Loucy (cell line): Measurements from ENCODE around the gene PARVG.

Experiments used
- H2AFZ ChIP-seq: fragments of 200-600 bp; sonication (generic); 2 replicates; pipeline ENCODE4 v1.6.0; 2016; ENCODE audit warnings: antibody characterized with exemption, mild to moderate bottlenecking, low read length, moderate library complexity
- H3F3A ChIP-seq: fragments of 200-600 bp; 2 replicates; pipeline ENCODE4 v1.6.0; 2016; ENCODE audit warnings: antibody characterized with exemption, low read depth, mild to moderate bottlenecking
- H3K27me3 ChIP-seq: fragments of 200-600 bp; sonication (generic); 2 replicates; pipeline ENCODE4 v1.6.1; 2014; ENCODE audit warnings: low read length, mild to moderate bottlenecking; ENCODE audit not compliant: insufficient read depth, poor library complexity, severe bottlenecking
- H3K36me3 ChIP-seq: fragments of 200-600 bp; sonication (generic); 2 replicates; pipeline ENCODE4 v1.6.1; 2016; ENCODE audit warnings: low read length; ENCODE audit not compliant: insufficient read depth
- H3K4me1 ChIP-seq: fragments of 200-600 bp; sonication (generic); 2 replicates; pipeline ENCODE4 v1.5.1; 2014; ENCODE audit warnings: low read length, mild to moderate bottlenecking; ENCODE audit not compliant: insufficient read depth, poor library complexity, severe bottlenecking
- H3K4me2 ChIP-seq: fragments of 200-600 bp; sonication (generic); 2 replicates; pipeline ENCODE4 v1.6.0; 2014; ENCODE audit warnings: antibody characterized with exemption, low read length, low read depth, mild to moderate bottlenecking; ENCODE audit not compliant: poor library complexity, severe bottlenecking
- H3K4me3 ChIP-seq: fragments of 200-600 bp; sonication (generic); 2 replicates; pipeline ENCODE4 v1.5.1; 2014; ENCODE audit warnings: low read length, mild to moderate bottlenecking, mixed read lengths; ENCODE audit not compliant: poor library complexity, severe bottlenecking
- H3K79me2 ChIP-seq: fragments of 200-600 bp; sonication (generic); 2 replicates; pipeline ENCODE4 v1.6.1; 2014; ENCODE audit warnings: low read length; ENCODE audit not compliant: insufficient read depth
- H3K9ac ChIP-seq: fragments of 200-600 bp; sonication (generic); 2 replicates; pipeline ENCODE4 v1.6.0; 2014; ENCODE audit warnings: mild to moderate bottlenecking, low read depth, low read length, moderate library complexity; ENCODE audit not compliant: poor library complexity, severe bottlenecking
- H3K9me2 ChIP-seq: fragments of 200-600 bp; sonication (generic); replicated peaks from 2 replicates; pipeline ENCODE4 v1.6.1; 2016; ENCODE audit warnings: low read depth, low read length, mixed read lengths
- H3K9me3 ChIP-seq: fragments of 200-600 bp; sonication (generic); 2 replicates; pipeline ENCODE4 v1.6.1; 2014; ENCODE audit warnings: mild to moderate bottlenecking, antibody characterized with exemption, low read length, low read depth; ENCODE audit not compliant: insufficient read depth
- H4K20me1 ChIP-seq: fragments of 200-600 bp; sonication (generic); 2 replicates; pipeline ENCODE4 v1.6.0; 2014; ENCODE audit warnings: antibody characterized with exemption, low read length, mild to moderate bottlenecking; ENCODE audit not compliant: insufficient read depth, poor library complexity, severe bottlenecking
- EZH2phosphoT487 ChIP-seq: fragments of 200-600 bp; IDR thresholded peaks from 2 replicates; pipeline ENCODE4 v1.6.1; 2018; ENCODE audit warnings: antibody characterized with exemption, mild to moderate bottlenecking, moderate library complexity, borderline replicate concordance
- TF ChIP-seq, protein P1 (sequence below): fragments of 200-600 bp; sonication (generic); conservative IDR thresholded peaks from 2 replicates; pipeline ENCODE4 v1.5.1; 2014; ENCODE audit warnings: mild to moderate bottlenecking, antibody characterized with exemption, low read length

PARVG gene

DNA sequence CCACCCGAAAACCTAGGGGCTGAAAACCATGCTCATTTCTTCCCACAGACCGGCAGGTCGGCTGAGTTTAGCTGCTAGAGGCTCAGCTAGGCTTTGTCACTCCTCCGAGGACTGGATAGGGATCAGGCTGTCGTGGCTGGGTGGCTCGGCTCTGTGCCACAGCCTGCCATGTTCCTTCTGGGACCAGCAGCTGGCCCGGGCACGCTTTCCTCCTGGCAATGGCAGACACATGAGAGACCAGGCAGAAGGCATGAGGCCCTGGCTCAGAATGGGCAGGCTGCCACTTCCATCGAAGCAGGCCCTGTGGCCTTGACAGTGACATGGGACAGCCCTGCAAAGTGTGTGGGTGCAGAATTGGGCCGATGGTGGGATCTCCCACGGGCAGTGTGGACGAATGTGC, 20.9 kb downstream of the PARVG start:
- TF ChIP-seq, protein P1, sequence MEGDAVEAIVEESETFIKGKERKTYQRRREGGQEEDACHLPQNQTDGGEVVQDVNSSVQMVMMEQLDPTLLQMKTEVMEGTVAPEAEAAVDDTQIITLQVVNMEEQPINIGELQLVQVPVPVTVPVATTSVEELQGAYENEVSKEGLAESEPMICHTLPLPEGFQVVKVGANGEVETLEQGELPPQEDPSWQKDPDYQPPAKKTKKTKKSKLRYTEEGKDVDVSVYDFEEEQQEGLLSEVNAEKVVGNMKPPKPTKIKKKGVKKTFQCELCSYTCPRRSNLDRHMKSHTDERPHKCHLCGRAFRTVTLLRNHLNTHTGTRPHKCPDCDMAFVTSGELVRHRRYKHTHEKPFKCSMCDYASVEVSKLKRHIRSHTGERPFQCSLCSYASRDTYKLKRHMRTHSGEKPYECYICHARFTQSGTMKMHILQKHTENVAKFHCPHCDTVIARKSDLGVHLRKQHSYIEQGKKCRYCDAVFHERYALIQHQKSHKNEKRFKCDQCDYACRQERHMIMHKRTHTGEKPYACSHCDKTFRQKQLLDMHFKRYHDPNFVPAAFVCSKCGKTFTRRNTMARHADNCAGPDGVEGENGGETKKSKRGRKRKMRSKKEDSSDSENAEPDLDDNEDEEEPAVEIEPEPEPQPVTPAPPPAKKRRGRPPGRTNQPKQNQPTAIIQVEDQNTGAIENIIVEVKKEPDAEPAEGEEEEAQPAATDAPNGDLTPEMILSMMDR, result no peak
- Histone ChIP-seq H3F3A (no peaks in the 10 kb centered on the region), H4K20me1 (no peaks in the 10 kb centered on the region), H3K4me1 (peaks cover 28% of the 10 kb centered on the region), H2AFZ (no peak overlapping the region), H3K9me2 (no peaks in the 10 kb centered on the region), H3K9me3 (no peaks in the 10 kb centered on the region), H3K4me3 (no peak overlapping the region), H3K36me3 (peaks cover 7% of the 10 kb centered on the region; the same call in 1 of the 2 replicates), H3K27me3 (no peaks in the 10 kb centered on the region), H3K4me2 (no peak overlapping the region), H3K9ac (peak overlapping the region; percentile 64), H3K79me2 (no peaks in the 10 kb centered on the region)

GRCh38 chr22:44202261-44202789, 21.6 kb downstream of the PARVG start:
- Histone ChIP-seq H3K27me3 (no peaks in the 10 kb centered on the region), H3K9me3 (no peaks in the 10 kb centered on the region), H3K4me1 (peaks cover 31% of the 10 kb centered on the region), H2AFZ (no peak overlapping the region), H3K36me3 (peaks cover 7% of the 10 kb centered on the region; the same call in 1 of the 2 replicates), H3K79me2 (no peaks in the 10 kb centered on the region), H3K4me2 (no peak overlapping the region), H4K20me1 (no peaks in the 10 kb centered on the region), H3K9me2 (no peaks in the 10 kb centered on the region), H3K9ac (no peak overlapping the region), H3F3A (no peaks in the 10 kb centered on the region), H3K4me3 (no peak overlapping the region)
- TF ChIP-seq, protein P1, result no peak
- TF ChIP-seq EZH2phosphoT487, result no peak

DNA sequence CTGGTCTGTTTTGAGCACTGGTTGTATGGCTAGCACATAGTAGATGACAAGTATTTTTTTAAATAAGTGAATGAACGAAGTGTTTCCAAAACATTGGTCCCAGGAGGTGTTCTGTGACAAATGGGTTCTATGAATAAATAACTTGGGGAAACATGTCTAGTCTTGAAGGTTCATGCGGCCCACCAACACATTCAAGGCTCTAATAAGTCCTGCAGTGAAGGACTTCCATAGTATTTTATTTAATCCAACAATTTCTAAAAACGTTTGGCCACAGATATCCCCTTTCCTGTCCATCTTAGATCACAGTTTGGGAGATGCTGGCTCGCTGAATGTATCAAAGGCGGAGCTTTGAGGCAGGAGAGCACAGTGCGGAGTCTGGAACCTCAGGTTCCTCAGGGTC, 22.5 kb downstream of the PARVG start:
- no peak overlapping the region for H3K4me2 ChIP-seq
- peaks cover 31% of the 10 kb centered on the region for H3K4me1 ChIP-seq
- no peaks in the 10 kb centered on the region for H3K27me3 ChIP-seq
- no peaks in the 10 kb centered on the region for H4K20me1 ChIP-seq
- H3K9me3 ChIP-seq, result no peaks in the 10 kb centered on the region
- H3K9ac ChIP-seq, result no peak overlapping the region
- no peak overlapping the region for H2AFZ ChIP-seq
- H3K36me3 ChIP-seq, result peaks cover 7% of the 10 kb centered on the region; the same call in 1 of the 2 replicates
- H3K79me2 ChIP-seq, result no peaks in the 10 kb centered on the region
- H3K9me2 ChIP-seq, result no peaks in the 10 kb centered on the region
- no peaks in the 10 kb centered on the region for H3F3A ChIP-seq
- no peak overlapping the region for H3K4me3 ChIP-seq
- TF ChIP-seq, protein P1, result no peak
- TF ChIP-seq EZH2phosphoT487, result no peak
